Gastrocnemius medialis (tissue), 4 donors: ENCODE measurements around the gene LDLRAD4.

Experiments
- CTCF ChIP-seq, 5 experiments: fragments of 450-650 bp in 3 of 5; fragments of 200-600 bp in 2 of 5; sonication (generic) in 2 of 5; IDR thresholded peaks in 4 of 5; conservative IDR thresholded peaks in 1 of 5; 1 replicate in 4 of 5; 2 replicates in 1 of 5; pipeline ENCODE4 v1.5.1; 2016 to 2019; ENCODE audit warnings: antibody characterized with exemption in 5 of 5, mild to moderate bottlenecking in 3 of 5, moderate library complexity in 3 of 5
- POLR2A ChIP-seq, 2 donors: fragments of 450-650 bp; IDR thresholded peaks; one replicate each; pipeline ENCODE4 v1.6.1; 2017; ENCODE audit warnings: antibody characterized with exemption in 2 of 2, mild to moderate bottlenecking in 2 of 2, moderate library complexity in 2 of 2

- no peak for TF ChIP-seq POLR2A (IDR thresholded peaks at IDR 0.05)
- peak; percentile 67 to 84 (median 72) for TF ChIP-seq CTCF (IDR thresholded peaks at IDR 0.05 in 4 of 5, conservative IDR thresholded peaks at IDR 0.05 in 1 of 5)
These were observed 2.4 kb upstream of the LDLRAD4 start for GRCh38 chr18:13216092-13216582.
